GM12878 (cell line): ENCODE measurements around the gene TBC1D23. TPM values are rescaled to one million over a fixed set of nuclear protein-coding genes. Genes with fewer than 3 reads are reported as not detected.

Experiments
- ATAC-seq: fragments of 200-7000 bp; cut with Tn5 transposase; 3 replicates; pipeline ENCODE4 v1.9.1; 2020; ENCODE audit warnings: mild to moderate bottlenecking, moderate library complexity
- BruUV-seq: library from RNA; stranded (reverse); fragments of 400-500 nt; replicated peaks from 2 replicates; lab custom pipeline; 2021; lab: Mats Ljungman, UMichigan
- CTCF ChIA-PET: fragments of 300-600 bp; sonication (Branson Sonifier 250); formaldehyde crosslinking; extraction: SDS; loops from one replicate; lab custom pipeline; 2021; ENCODE audit warnings: inconsistent platforms; lab: Yijun Ruan, JAX
- POLR2A ChIA-PET: fragments of 350-600 bp; formaldehyde crosslinking; extraction: SDS; loops from one replicate; lab custom pipeline; 2021; ENCODE audit warnings: inconsistent platforms; lab: Charles Lee
- RAD21 ChIA-PET: fragments of 300-600 bp; sonication (Branson Sonifier 250); formaldehyde crosslinking; loops from one replicate; lab custom pipeline; 2023; ENCODE audit warnings: antibody characterized with exemption; ENCODE audit not compliant: unreplicated experiment; lab: Charles Lee
- SMC1A ChIA-PET: fragments of 300-600 bp; sonication (Branson Sonifier 250); formaldehyde crosslinking; loops from one replicate; lab custom pipeline; 2023; ENCODE audit not compliant: unreplicated experiment, uncharacterized antibody; lab: Charles Lee
- DNase-seq: peaks from one replicate; pipeline ENCODE4 v3.0.0-alpha.2; 2011; ENCODE audit warnings: low read depth, low spot score
- FAIRE-seq: peaks from 3 replicates; lab custom pipeline; 2011; peaks lifted over from hg19 to GRCh38; lab: Jason Lieb, UNC
- H2AFZ ChIP-seq: 2 replicates; pipeline ENCODE4 v1.6.0; 2011; ENCODE audit warnings: low read depth, low read length, control low read depth; ENCODE audit not compliant: control insufficient read depth
- H3K27ac ChIP-seq: 2 replicates; pipeline ENCODE4 v1.5.1; 2011; ENCODE audit warnings: control low read depth; ENCODE audit not compliant: control insufficient read depth, insufficient read depth
- H3K27me3 ChIP-seq, 2 experiments: replicated peaks in 1 of 2; 2 replicates each; pipeline versions ENCODE4 v1.6.0 to v1.6.1; 2011; ENCODE audit warnings: low read length in 1 of 2; ENCODE audit not compliant: control insufficient read depth in 2 of 2, insufficient read depth in 2 of 2
- H3K36me3 ChIP-seq, 2 experiments: 2 replicates each; pipeline ENCODE4 v1.5.1; 2011; ENCODE audit warnings: low read length in 1 of 2; ENCODE audit not compliant: control insufficient read depth in 2 of 2, insufficient read depth in 2 of 2
- H3K4me1 ChIP-seq: 2 replicates; pipeline ENCODE4 v1.6.1; 2011; ENCODE audit warnings: mild to moderate bottlenecking, low read length, moderate library complexity, mixed read lengths; ENCODE audit not compliant: control insufficient read depth, insufficient read depth
- H3K4me2 ChIP-seq: 2 replicates; pipeline ENCODE4 v1.6.0; 2011; ENCODE audit warnings: control low read depth; ENCODE audit not compliant: control insufficient read depth, insufficient read depth
- H3K4me3 ChIP-seq: fragments of 200-600 bp; sonication (generic); 2 replicates; pipeline ENCODE4 v1.5.1; 2016
- H3K79me2 ChIP-seq: 2 replicates; pipeline ENCODE4 v1.6.0; 2011; ENCODE audit warnings: low read length; ENCODE audit not compliant: control insufficient read depth, insufficient read depth
- H3K9ac ChIP-seq: 2 replicates; pipeline ENCODE4 v1.8.0; 2011; ENCODE audit warnings: low read length, control low read depth, mixed read lengths; ENCODE audit not compliant: control insufficient read depth, insufficient read depth
- H3K9me3 ChIP-seq: replicated peaks from 3 replicates; pipeline ENCODE4 v1.5.1; 2011; ENCODE audit warnings: mild to moderate bottlenecking, low read length; ENCODE audit not compliant: control insufficient read depth, insufficient read depth
- H4K20me1 ChIP-seq: 2 replicates; pipeline ENCODE4 v1.6.0; 2011; ENCODE audit not compliant: control insufficient read depth, insufficient read depth
- CBX3 ChIP-seq: fragments of 200-600 bp; sonication (generic); IDR thresholded peaks from 2 replicates; pipeline ENCODE4 v1.6.1; 2016; ENCODE audit warnings: low read depth, borderline replicate concordance
- CEBPB ChIP-seq, 2 experiments: fragments of 150-350 bp in 1 of 2; IDR thresholded peaks; 2 replicates each; pipeline ENCODE4 v1.6.1; 2012 to 2014; ENCODE audit warnings: low read depth in 2 of 2, low read length in 2 of 2, borderline replicate concordance in 1 of 2, inconsistent platforms in 1 of 2
- CHD1 ChIP-seq: IDR thresholded peaks from 2 replicates; pipeline ENCODE4 v1.6.1; 2012; ENCODE audit warnings: low read depth, low read length, improper control_type of control experiment
- HDAC2 ChIP-seq: fragments of 200-600 bp; sonication (generic); IDR thresholded peaks from 2 replicates; pipeline ENCODE4 v1.6.1; 2017
- HDGF ChIP-seq: fragments of 450-650 bp; IDR thresholded peaks from 2 replicates; pipeline ENCODE4 v1.6.1; 2016; ENCODE audit warnings: antibody characterized with exemption
- IRF4 ChIP-seq: IDR thresholded peaks from 2 replicates; pipeline ENCODE4 v1.6.1; 2011; ENCODE audit warnings: low read depth, low read length
- MTA3 ChIP-seq: IDR thresholded peaks from 2 replicates; pipeline ENCODE4 v1.6.1; 2012; ENCODE audit warnings: low read length, inconsistent platforms, borderline replicate concordance
- MXI1 ChIP-seq: fragments of 150-350 bp; IDR thresholded peaks from 2 replicates; pipeline ENCODE4 v1.6.1; 2011; ENCODE audit warnings: low read depth, mild to moderate bottlenecking, inconsistent platforms, low read length, improper control_type of control experiment
- POLR2A ChIP-seq: IDR thresholded peaks from 2 replicates; pipeline ENCODE4 v1.6.1; 2011; ENCODE audit warnings: low read depth, mild to moderate bottlenecking, low read length
- SUZ12 ChIP-seq: fragments of 200-600 bp; sonication (generic); IDR thresholded peaks from one replicate; pipeline ENCODE4 v1.6.1; 2018; ENCODE audit warnings: antibody characterized with exemption, mild to moderate bottlenecking; ENCODE audit not compliant: unreplicated experiment
- TCF12 ChIP-seq: IDR thresholded peaks from 2 replicates; pipeline ENCODE4 v1.6.1; 2011; ENCODE audit warnings: low read depth, mild to moderate bottlenecking, low read length
- TCF7 ChIP-seq: IDR thresholded peaks from 2 replicates; pipeline ENCODE4 v1.6.1; 2014; ENCODE audit warnings: antibody characterized with exemption, borderline replicate concordance
- ZSCAN29 ChIP-seq: fragments of 450-650 bp; IDR thresholded peaks from 2 replicates; pipeline ENCODE4 v1.6.1; 2017; ENCODE audit warnings: mild to moderate bottlenecking, moderate library complexity
- in situ Hi-C: fragments of 300-500 bp; cut with MboI; formaldehyde crosslinking; loops from 9 replicates; pipeline ENCODE4 v1.14.3; 2018; ENCODE audit warnings: mixed read lengths
- intact Hi-C: fragments of 100-400 bp; cut with micrococcal nuclease; formaldehyde crosslinking; loops from one replicate; pipeline ENCODE4 v1.14.2; 2022; ENCODE audit not compliant: unreplicated experiment
- polyA plus RNA-seq, 11 experiments: library from polyadenylated mRNA; depleted of rRNA in 4 of 11; unstranded in 6 of 11; stranded (reverse) in 5 of 11; fragments of >200 nt; fragmentation: Nextera tagmentation in 4 of 11; fragmentation: Illumina TruSeq in 1 of 11; extraction: Ambion mirVana in 4 of 11; extraction: Trizol in 1 of 11; gene quantifications; 1 replicate in 1 of 11; 2 replicates in 10 of 11; pipeline versions ENCODE4 v1.2.1 to v1.2.3, GENCODE V29; 2011 to 2016; ENCODE audit warnings: inconsistent platforms in 2 of 11, missing spikeins in 2 of 11, low read depth in 1 of 11
- total RNA-seq, 4 experiments: library from RNA; depleted of rRNA in 3 of 4; stranded (reverse); fragments of >200 nt in 3 of 4; fragmentation: Illumina TruSeq in 1 of 4; extraction: Trizol in 1 of 4; gene quantifications; 2 replicates each; pipeline versions ENCODE4 v1.2.1 to v1.2.3, GENCODE V29; 2013 to 2021
- TF ChIP-seq, protein P1 (sequence below): fragments of 450-650 bp; IDR thresholded peaks from 2 replicates; pipeline ENCODE4 v1.6.1; 2017; ENCODE audit warnings: mild to moderate bottlenecking, moderate library complexity
- TF ChIP-seq, protein P2 (sequence below): fragments of 450-650 bp; formaldehyde crosslinking; IDR thresholded peaks from 2 replicates; pipeline ENCODE4 v1.5.0; 2022; ENCODE audit warnings: mild to moderate bottlenecking, missing genetic modification characterization
- TF ChIP-seq, protein P3 (sequence below): fragments of 450-650 bp; IDR thresholded peaks from 2 replicates; pipeline ENCODE4 v1.6.1; 2017; ENCODE audit warnings: low read depth, mild to moderate bottlenecking, moderate library complexity

TBC1D23 gene
- total and polyA plus RNA-seq, 10 of the 15 experiments (the other 5 are each of a cell fraction or from before 2014, with no cell fraction given), result 8.2 to 23.2 (median 16.6) TPM

GRCh38 chr3:100374521-100374920, 113.7 kb downstream of the TBC1D23 start:
- ChIA-PET POLR2A (interaction anchor here (0.8 kb wide), 1 partner anchor 9 kb away, joined by 3 read pairs; no protein-coding TSS in a partner anchor), CTCF (interaction anchor here (0.8 to 1.9 kb wide), 7 partner anchors 19 to 306 kb away, joined by 3 to 5 read pairs (median 4); no protein-coding TSS in a partner anchor), RAD21 (interaction anchor here (0.9 kb wide), 1 partner anchor 17 kb away, joined by 3 read pairs; no protein-coding TSS in a partner anchor), SMC1A (interaction anchor here (0.6 to 1.7 kb wide), 8 partner anchors 9 to 58 kb away, joined by 3 to 9 read pairs (median 4); partner anchors contain the start of gene LNP1)
- Histone ChIP-seq H3K4me1 (no peaks in the 10 kb centered on the region), H3K9ac (no peak overlapping the region), H4K20me1 (no peaks in the 10 kb centered on the region), H3K4me2 (no peak overlapping the region), H3K4me3 (no peak overlapping the region), H3K27me3 (no peaks in the 10 kb centered on the region), H3K36me3 (peaks cover 10 to 21% of the 10 kb centered on the region in 2 experiments), H3K79me2 (no peaks in the 10 kb centered on the region), H3K27ac (no peak overlapping the region), H2AFZ (no peak overlapping the region), H3K9me3 (no peaks in the 10 kb centered on the region)
- intact Hi-C loops (no loop called here), in situ Hi-C loops (no loop called here)
- DNase-seq (no peak), ATAC-seq (no peak), FAIRE-seq (no peak)
- BruUV-seq, result no TSS peak
- no peak for TF ChIP-seq POLR2A
- TF ChIP-seq CHD1, result no peak
- no peak for TF ChIP-seq CEBPB (IDR thresholded peaks at IDR 0.05; ENCODE audit: borderline replicate concordance in 1 of 2, low read depth in 2 of 2, low read length in 2 of 2)
- TF ChIP-seq, protein P1, sequence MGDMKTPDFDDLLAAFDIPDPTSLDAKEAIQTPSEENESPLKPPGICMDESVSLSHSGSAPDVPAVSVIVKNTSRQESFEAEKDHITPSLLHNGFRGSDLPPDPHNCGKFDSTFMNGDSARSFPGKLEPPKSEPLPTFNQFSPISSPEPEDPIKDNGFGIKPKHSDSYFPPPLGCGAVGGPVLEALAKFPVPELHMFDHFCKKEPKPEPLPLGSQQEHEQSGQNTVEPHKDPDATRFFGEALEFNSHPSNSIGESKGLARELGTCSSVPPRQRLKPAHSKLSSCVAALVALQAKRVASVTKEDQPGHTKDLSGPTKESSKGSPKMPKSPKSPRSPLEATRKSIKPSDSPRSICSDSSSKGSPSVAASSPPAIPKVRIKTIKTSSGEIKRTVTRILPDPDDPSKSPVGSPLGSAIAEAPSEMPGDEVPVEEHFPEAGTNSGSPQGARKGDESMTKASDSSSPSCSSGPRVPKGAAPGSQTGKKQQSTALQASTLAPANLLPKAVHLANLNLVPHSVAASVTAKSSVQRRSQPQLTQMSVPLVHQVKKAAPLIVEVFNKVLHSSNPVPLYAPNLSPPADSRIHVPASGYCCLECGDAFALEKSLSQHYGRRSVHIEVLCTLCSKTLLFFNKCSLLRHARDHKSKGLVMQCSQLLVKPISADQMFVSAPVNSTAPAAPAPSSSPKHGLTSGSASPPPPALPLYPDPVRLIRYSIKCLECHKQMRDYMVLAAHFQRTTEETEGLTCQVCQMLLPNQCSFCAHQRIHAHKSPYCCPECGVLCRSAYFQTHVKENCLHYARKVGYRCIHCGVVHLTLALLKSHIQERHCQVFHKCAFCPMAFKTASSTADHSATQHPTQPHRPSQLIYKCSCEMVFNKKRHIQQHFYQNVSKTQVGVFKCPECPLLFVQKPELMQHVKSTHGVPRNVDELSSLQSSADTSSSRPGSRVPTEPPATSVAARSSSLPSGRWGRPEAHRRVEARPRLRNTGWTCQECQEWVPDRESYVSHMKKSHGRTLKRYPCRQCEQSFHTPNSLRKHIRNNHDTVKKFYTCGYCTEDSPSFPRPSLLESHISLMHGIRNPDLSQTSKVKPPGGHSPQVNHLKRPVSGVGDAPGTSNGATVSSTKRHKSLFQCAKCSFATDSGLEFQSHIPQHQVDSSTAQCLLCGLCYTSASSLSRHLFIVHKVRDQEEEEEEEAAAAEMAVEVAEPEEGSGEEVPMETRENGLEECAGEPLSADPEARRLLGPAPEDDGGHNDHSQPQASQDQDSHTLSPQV, result no peak
- no peak for TF ChIP-seq TCF12
- TF ChIP-seq TCF7, result no peak
- no peak for TF ChIP-seq CBX3
- TF ChIP-seq, protein P2, sequence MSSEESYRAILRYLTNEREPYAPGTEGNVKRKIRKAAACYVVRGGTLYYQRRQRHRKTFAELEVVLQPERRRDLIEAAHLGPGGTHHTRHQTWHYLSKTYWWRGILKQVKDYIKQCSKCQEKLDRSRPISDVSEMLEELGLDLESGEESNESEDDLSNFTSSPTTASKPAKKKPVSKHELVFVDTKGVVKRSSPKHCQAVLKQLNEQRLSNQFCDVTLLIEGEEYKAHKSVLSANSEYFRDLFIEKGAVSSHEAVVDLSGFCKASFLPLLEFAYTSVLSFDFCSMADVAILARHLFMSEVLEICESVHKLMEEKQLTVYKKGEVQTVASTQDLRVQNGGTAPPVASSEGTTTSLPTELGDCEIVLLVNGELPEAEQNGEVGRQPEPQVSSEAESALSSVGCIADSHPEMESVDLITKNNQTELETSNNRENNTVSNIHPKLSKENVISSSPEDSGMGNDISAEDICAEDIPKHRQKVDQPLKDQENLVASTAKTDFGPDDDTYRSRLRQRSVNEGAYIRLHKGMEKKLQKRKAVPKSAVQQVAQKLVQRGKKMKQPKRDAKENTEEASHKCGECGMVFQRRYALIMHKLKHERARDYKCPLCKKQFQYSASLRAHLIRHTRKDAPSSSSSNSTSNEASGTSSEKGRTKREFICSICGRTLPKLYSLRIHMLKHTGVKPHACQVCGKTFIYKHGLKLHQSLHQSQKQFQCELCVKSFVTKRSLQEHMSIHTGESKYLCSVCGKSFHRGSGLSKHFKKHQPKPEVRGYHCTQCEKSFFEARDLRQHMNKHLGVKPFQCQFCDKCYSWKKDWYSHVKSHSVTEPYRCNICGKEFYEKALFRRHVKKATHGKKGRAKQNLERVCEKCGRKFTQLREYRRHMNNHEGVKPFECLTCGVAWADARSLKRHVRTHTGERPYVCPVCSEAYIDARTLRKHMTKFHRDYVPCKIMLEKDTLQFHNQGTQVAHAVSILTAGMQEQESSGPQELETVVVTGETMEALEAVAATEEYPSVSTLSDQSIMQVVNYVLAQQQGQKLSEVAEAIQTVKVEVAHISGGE (CRISPR knock-in tag), result no peak
- TF ChIP-seq MTA3, result no peak
- no peak for TF ChIP-seq IRF4
- TF ChIP-seq SUZ12, result no peak
- TF ChIP-seq MXI1, result no peak
- TF ChIP-seq, protein P3, sequence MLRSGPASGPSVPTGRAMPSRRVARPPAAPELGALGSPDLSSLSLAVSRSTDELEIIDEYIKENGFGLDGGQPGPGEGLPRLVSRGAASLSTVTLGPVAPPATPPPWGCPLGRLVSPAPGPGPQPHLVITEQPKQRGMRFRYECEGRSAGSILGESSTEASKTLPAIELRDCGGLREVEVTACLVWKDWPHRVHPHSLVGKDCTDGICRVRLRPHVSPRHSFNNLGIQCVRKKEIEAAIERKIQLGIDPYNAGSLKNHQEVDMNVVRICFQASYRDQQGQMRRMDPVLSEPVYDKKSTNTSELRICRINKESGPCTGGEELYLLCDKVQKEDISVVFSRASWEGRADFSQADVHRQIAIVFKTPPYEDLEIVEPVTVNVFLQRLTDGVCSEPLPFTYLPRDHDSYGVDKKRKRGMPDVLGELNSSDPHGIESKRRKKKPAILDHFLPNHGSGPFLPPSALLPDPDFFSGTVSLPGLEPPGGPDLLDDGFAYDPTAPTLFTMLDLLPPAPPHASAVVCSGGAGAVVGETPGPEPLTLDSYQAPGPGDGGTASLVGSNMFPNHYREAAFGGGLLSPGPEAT, result no peak
- no peak for TF ChIP-seq HDAC2
- TF ChIP-seq ZSCAN29, result no peak
- TF ChIP-seq HDGF, result no peak
